Measurements from ENCODE around the gene NOL4L. TPM values are rescaled to one million over a fixed set of nuclear protein-coding genes. Genes with fewer than 3 reads are reported as not detected.

The NOL4L gene
- total and polyA plus RNA-seq, 9 donors: 3.3 to 17.1 (median 10.6) TPM

GRCh38 chr20:32606107-32606506, 21.0 kb upstream of the NOL4L start:
- TF ChIP-seq EP300 (IDR thresholded peaks at IDR 0.05) (no peak), CTCF (IDR thresholded peaks at IDR 0.05) (no peak)
- no peak overlapping the region for H3K4me3 ChIP-seq
- WGBS, 3 donors: 49 to 58% (median 56%) methylated on average over 8 of the region's 8 CpGs
- H3K9me3 ChIP-seq: no peaks in the 10 kb centered on the region
- DNase-seq: no peak
- no peaks in the 10 kb centered on the region for H3K4me1 ChIP-seq (ENCODE audit: insufficient read depth)
- no peaks in the 10 kb centered on the region for H3K36me3 ChIP-seq
- H3K27me3 ChIP-seq: no peaks in the 10 kb centered on the region
- intact Hi-C loops (cut with DNase I): no loop called here
- H3K27ac ChIP-seq: no peak overlapping the region

- WGBS, 3 donors: 17 to 25% (median 21%) methylated on average over 12 of the region's 12 CpGs
- intact Hi-C loops (cut with DNase I): no loop called here
- H3K9me3 ChIP-seq: no peaks in the 10 kb centered on the region
- no peak overlapping the region for H3K27ac ChIP-seq
- no peaks in the 10 kb centered on the region for H3K27me3 ChIP-seq
- no peak for DNase-seq
- H3K36me3 ChIP-seq: no peaks in the 10 kb centered on the region
- H3K4me3 ChIP-seq: no peak overlapping the region
- no peaks in the 10 kb centered on the region for H3K4me1 ChIP-seq (ENCODE audit: insufficient read depth)
- no peak for TF ChIP-seq EP300 (IDR thresholded peaks at IDR 0.05)
- no peak for TF ChIP-seq POLR2A (IDR thresholded peaks at IDR 0.05)
- no peak for TF ChIP-seq CTCF (IDR thresholded peaks at IDR 0.05)
These were observed 20.1 kb upstream of the NOL4L start for GRCh38 chr20:32605167-32605656.

GRCh38 chr20:32603046-32603726, 18.1 kb upstream of the NOL4L start:
- Histone ChIP-seq H3K9me3 (no peaks in the 10 kb centered on the region), H3K36me3 (no peaks in the 10 kb centered on the region), H3K27me3 (no peaks in the 10 kb centered on the region), H3K4me3 (no peak overlapping the region), H3K27ac (no peak overlapping the region), H3K4me1 (ENCODE audit: insufficient read depth) (no peaks in the 10 kb centered on the region)
- intact Hi-C loops (cut with DNase I): no loop called here
- TF ChIP-seq EP300 (IDR thresholded peaks at IDR 0.05): no peak
- no peak for TF ChIP-seq CTCF (IDR thresholded peaks at IDR 0.05)
- no peak for TF ChIP-seq POLR2A (IDR thresholded peaks at IDR 0.05)
- no peak for DNase-seq
- WGBS, 3 donors: 89 to 95% (median 92%) methylated on average over 18 of the region's 18 CpGs

- Histone ChIP-seq H3K27me3 (no peaks in the 10 kb centered on the region), H3K4me3 (no peak overlapping the region), H3K27ac (no peak overlapping the region), H3K9me3 (no peaks in the 10 kb centered on the region), H3K36me3 (no peaks in the 10 kb centered on the region), H3K4me1 (ENCODE audit: insufficient read depth) (no peaks in the 10 kb centered on the region)
- intact Hi-C loops (cut with DNase I): no loop called here
- 86 to 89% (median 89%) methylated on average over 11 of the region's 11 CpGs for WGBS, 3 donors
- no peak for DNase-seq
- TF ChIP-seq CTCF (IDR thresholded peaks at IDR 0.05) (no peak), POLR2A (IDR thresholded peaks at IDR 0.05) (no peak), EP300 (IDR thresholded peaks at IDR 0.05) (no peak)
These were observed 17.1 kb upstream of the NOL4L start for GRCh38 chr20:32602273-32602672.
